K562 (cell line): ENCODE measurements around the gene ENHO. TPM values are rescaled to one million over a fixed set of nuclear protein-coding genes. Genes with fewer than 3 reads are reported as not detected.

ENCODE experiments used
- ATAC-seq: fragments of 200-7000 bp; cut with Tn5 transposase; 3 replicates; pipeline ENCODE4 v1.9.1; 2020; ENCODE audit warnings: moderate library complexity
- BruUV-seq: library from RNA; stranded (reverse); fragments of 400-500 nt; replicated peaks from 2 replicates; lab custom pipeline; 2021; lab: Mats Ljungman, UMichigan
- CTCF ChIA-PET: fragments of 300-600 bp; formaldehyde crosslinking; extraction: SDS; loops from one replicate; lab custom pipeline; 2021; ENCODE audit warnings: low intra/inter-chr PET ratio; lab: Yijun Ruan, JAX
- POLR2A ChIA-PET: fragments of 300-600, 350-650 bp; sonication (Branson Sonifier 250); formaldehyde crosslinking; extraction: SDS; loops from one replicate; lab custom pipeline; 2021; ENCODE audit warnings: antibody characterized with exemption, inconsistent platforms; lab: Yijun Ruan, JAX
- DNase-seq, 4 experiments: peaks; one replicate each; pipeline versions ENCODE4 v3.0.0 to v3.0.0-alpha.2; 2011 to 2018; ENCODE audit warnings: low spot score in 3 of 4, mixed read lengths in 3 of 4; ENCODE audit errors: extremely low read depth in 1 of 4
- FAIRE-seq: peaks from 2 replicates; lab custom pipeline; 2011; peaks lifted over from hg19 to GRCh38; lab: Jason Lieb, UNC
- H2AFZ ChIP-seq: 2 replicates; pipeline ENCODE4 v1.6.0; 2011; ENCODE audit warnings: low read depth, low read length, control low read depth, inconsistent platforms
- H3K27ac ChIP-seq: fragments of 200-600 bp; 3 replicates; pipeline ENCODE4 v1.8.0; 2011; ENCODE audit warnings: low read depth, mild to moderate bottlenecking, control low read depth, inconsistent platforms, low read length, moderate library complexity, mixed read lengths; ENCODE audit errors: extremely low read depth
- H3K27me3 ChIP-seq, 2 experiments: fragments of 300-600 bp in 1 of 2; 2 replicates in 1 of 2; 3 replicates in 1 of 2; pipeline versions ENCODE4 v1.6.0 to v1.8.0; 2011; ENCODE audit warnings: inconsistent platforms in 2 of 2, low read length in 2 of 2, mild to moderate bottlenecking in 1 of 2, mixed read lengths in 1 of 2, moderate library complexity in 1 of 2; ENCODE audit not compliant: control insufficient read depth in 2 of 2, insufficient read depth in 2 of 2
- H3K36me3 ChIP-seq: fragments of 300-600 bp; 3 replicates; pipeline ENCODE4 v1.8.0; 2011; ENCODE audit warnings: mild to moderate bottlenecking, low read length, inconsistent platforms; ENCODE audit not compliant: control insufficient read depth, insufficient read depth
- H3K4me1 ChIP-seq, 2 experiments: fragments of 200-600 bp in 1 of 2; replicated peaks in 1 of 2; 2 replicates in 1 of 2; 3 replicates in 1 of 2; pipeline versions ENCODE4 v1.5.1 to v1.8.0; 2011; ENCODE audit warnings: inconsistent platforms in 2 of 2, low read length in 2 of 2, mild to moderate bottlenecking in 1 of 2, mixed read lengths in 1 of 2, moderate library complexity in 1 of 2; ENCODE audit not compliant: control insufficient read depth in 2 of 2, insufficient read depth in 2 of 2
- H3K4me2 ChIP-seq: 2 replicates; pipeline ENCODE4 v1.6.1; 2011; ENCODE audit warnings: low read length, control low read depth, inconsistent platforms, mixed read lengths; ENCODE audit not compliant: insufficient read depth
- H3K4me3 ChIP-seq: fragments of 200-600 bp; sonication (generic), shearing (Covaris generic); 2 replicates; pipeline ENCODE4 v1.5.1; 2016; ENCODE audit warnings: control low read depth, inconsistent platforms
- H3K79me2 ChIP-seq: fragments of 200-600 bp; 3 replicates; pipeline ENCODE4 v1.8.0; 2011; ENCODE audit warnings: low read length, inconsistent platforms; ENCODE audit not compliant: control insufficient read depth, insufficient read depth
- H3K9ac ChIP-seq, 2 experiments: 2 replicates each; pipeline versions ENCODE4 v1.6.0 to v1.6.1; 2011; ENCODE audit warnings: low read depth in 2 of 2, low read length in 2 of 2, control low read depth in 1 of 2, inconsistent platforms in 1 of 2, mild to moderate bottlenecking in 1 of 2, mixed read lengths in 1 of 2; ENCODE audit not compliant: insufficient read depth in 1 of 2
- H3K9me1 ChIP-seq: one replicate; pipeline ENCODE4 v1.6.0; 2011; ENCODE audit warnings: inconsistent platforms, mild to moderate bottlenecking, low read length, moderate library complexity; ENCODE audit not compliant: control insufficient read depth, insufficient read depth
- H3K9me3 ChIP-seq: replicated peaks from 2 replicates; pipeline ENCODE4 v1.5.1; 2011; ENCODE audit warnings: low read depth, low read length, inconsistent platforms; ENCODE audit not compliant: control insufficient read depth, insufficient read depth
- H4K20me1 ChIP-seq: replicated peaks from 2 replicates; pipeline ENCODE4 v1.6.1; 2011; ENCODE audit warnings: low read length, inconsistent platforms, mixed read lengths; ENCODE audit not compliant: control insufficient read depth, insufficient read depth
- EP400 ChIP-seq: fragments of 450-650 bp; IDR thresholded peaks from 2 replicates; pipeline ENCODE4 v1.6.1; 2017; ENCODE audit warnings: antibody characterized with exemption, mild to moderate bottlenecking, moderate library complexity
- GTF2F1 ChIP-seq: IDR thresholded peaks from 2 replicates; pipeline ENCODE4 v1.6.1; 2011; ENCODE audit warnings: low read depth, low read length, improper control_type of control experiment
- HMGXB4 ChIP-seq: sonication (generic); formaldehyde crosslinking; IDR thresholded peaks from 2 replicates; pipeline ENCODE4 v1.8.1; 2023; ENCODE audit warnings: mild to moderate bottlenecking, missing genetic modification reagents
- HNRNPLL ChIP-seq: fragments of 200-400 bp; formaldehyde crosslinking; IDR thresholded peaks from 2 replicates; pipeline ENCODE4 v1.6.1; 2017; ENCODE audit warnings: low read length, low read depth, mild to moderate bottlenecking; ENCODE audit not compliant: poor library complexity, severe bottlenecking
- MLLT1 ChIP-seq, 2 experiments: fragments of 450-650 bp; IDR thresholded peaks; 2 replicates each; pipeline ENCODE4 v1.6.1; 2016
- PTTG1 ChIP-seq: fragments of 450-650 bp; IDR thresholded peaks from 2 replicates; pipeline ENCODE4 v1.6.1; 2016; ENCODE audit warnings: low read depth, mild to moderate bottlenecking, missing genetic modification characterization, missing compliant biosample characterization
- RBM25 ChIP-seq: fragments of 200-400 bp; formaldehyde crosslinking; IDR thresholded peaks from 2 replicates; pipeline ENCODE4 v1.6.1; 2018; ENCODE audit warnings: low read length, low read depth, moderate library complexity; ENCODE audit not compliant: severe bottlenecking
- RREB1 ChIP-seq: fragments of 250-450 bp; sonication (Bioruptor Pico); IDR thresholded peaks from 2 replicates; pipeline ENCODE4 v1.4.0; 2020
- SIRT6 ChIP-seq: IDR thresholded peaks from one replicate; pipeline ENCODE4 v1.6.1; 2012; ENCODE audit warnings: low read depth, mild to moderate bottlenecking, control low read depth, inconsistent platforms, low read length, moderate library complexity
- SLC30A9 ChIP-seq: fragments of 250-450 bp; sonication (Bioruptor Pico); IDR thresholded peaks from 2 replicates; pipeline ENCODE4 v1.8.0; 2022; ENCODE audit warnings: mild to moderate bottlenecking, moderate library complexity
- TAL1 ChIP-seq: fragments of 450-650 bp; IDR thresholded peaks from 2 replicates; pipeline ENCODE4 v1.6.1; 2016; ENCODE audit warnings: mild to moderate bottlenecking
- ZNF133 ChIP-seq: fragments of 250-450 bp; sonication (Bioruptor Pico); IDR thresholded peaks from 2 replicates; pipeline ENCODE4 v1.4.0; 2020; ENCODE audit warnings: mild to moderate bottlenecking
- ZNF354B ChIP-seq: fragments of 250-450 bp; sonication (Bioruptor Pico); IDR thresholded peaks from 2 replicates; pipeline ENCODE4 v1.4.0; 2020
- ZNF444 ChIP-seq: fragments of 250-450 bp; sonication (Bioruptor Pico); IDR thresholded peaks from 2 replicates; pipeline ENCODE4 v1.4.0; 2020; ENCODE audit warnings: mild to moderate bottlenecking, moderate library complexity
- WGBS: fragments of 100-300 bp; shearing (Covaris generic); methylation state at CpG from one replicate; pipeline ENCODE4 v1.1.6; 2016; ENCODE audit warnings: low coverage, mixed read lengths; ENCODE audit not compliant: insufficient coverage; ENCODE audit errors: missing lambda C conversion rate; 5-methylcytosine and 5-hydroxymethylcytosine counted together
- in situ Hi-C: fragments of 300-500 bp; cut with MboI; formaldehyde crosslinking; loops from 4 replicates; pipeline ENCODE4 v1.15.0; 2018; ENCODE audit warnings: inconsistent platforms, mixed read lengths
- intact Hi-C: fragments of 100-400 bp; cut with micrococcal nuclease; formaldehyde crosslinking; loops from 2 replicates; pipeline ENCODE4 v1.14.2; 2022
- polyA plus RNA-seq, 8 experiments: library from polyadenylated mRNA; depleted of rRNA in 4 of 8; stranded (reverse) in 5 of 8; unstranded in 3 of 8; fragments of >200 nt; fragmentation: Nextera tagmentation in 2 of 8; fragmentation: Illumina TruSeq in 1 of 8; extraction: Ambion mirVana in 2 of 8; extraction: Trizol in 1 of 8; gene quantifications; 2 replicates each; pipeline versions ENCODE4 v1.2.1 to v1.2.3, GENCODE V29; 2011 to 2014; ENCODE audit warnings: inconsistent platforms in 1 of 8, missing spikeins in 1 of 8
- total RNA-seq, 7 experiments: library from RNA; depleted of rRNA in 6 of 7; stranded (reverse); fragments of >200 nt in 6 of 7; fragmentation: Illumina TruSeq in 2 of 7; extraction: Trizol in 2 of 7; gene quantifications; 2 replicates each; pipeline versions ENCODE4 v1.2.1 to v1.2.3, GENCODE V29; 2011 to 2021; ENCODE audit warnings: low replicate concordance in 1 of 7

ENHO gene
- total and polyA plus RNA-seq, 9 of the 15 experiments (the other 6 are each of a cell fraction or from before 2014, with no cell fraction given): 0.24 TPM; not detected in 8

- WGBS: 0% methylated on average over 6 of the region's 12 CpGs
- TF ChIP-seq SLC30A9 (CRISPR knock-in tag) (no peak), TAL1 (no peak), ZNF133 (CRISPR knock-in tag) (no peak), GTF2F1 (no peak), MLLT1 (IDR thresholded peaks at IDR 0.05) (no peak), SIRT6 (no peak), PTTG1 (tag) (no peak), RREB1 (CRISPR knock-in tag) (no peak), ZNF444 (CRISPR knock-in tag) (no peak), ZNF354B (CRISPR knock-in tag) (no peak), HMGXB4 (no peak), EP400 (no peak), RBM25 (no peak), HNRNPLL (no peak)
Measured at GRCh38 chr9:34550016-34550680, 27.4 kb upstream of the ENHO start.

More at GRCh38 chr9:34550016-34550680, 27.4 kb upstream of the ENHO start:
- Histone ChIP-seq H3K4me3 (no peak overlapping the region), H4K20me1 (peaks cover 9% of the 10 kb centered on the region; the same call in 1 of the 2 replicates), H2AFZ (no peak overlapping the region), H3K9ac (no peak overlapping the region), H3K4me1 (peaks cover 0 to 4% of the 10 kb centered on the region in 2 experiments; a peak in 1 of 5 replicates), H3K9me1 (no peaks in the 10 kb centered on the region), H3K36me3 (no peaks in the 10 kb centered on the region), H3K27ac (no peak overlapping the region), H3K27me3 (peaks cover 0 to 43% of the 10 kb centered on the region in 2 experiments; a peak in 3 of 5 replicates), H3K9me3 (no peaks in the 10 kb centered on the region), H3K4me2 (no peak overlapping the region), H3K79me2 (no peaks in the 10 kb centered on the region)
- intact Hi-C loops: no loop called here
- no TSS peak for BruUV-seq
- ChIA-PET CTCF (interaction anchor here (1.2 kb wide), 1 partner anchor 53 kb away, joined by 3 read pairs; no protein-coding TSS in a partner anchor), POLR2A (no interaction called here)
- DNase-seq: peak in 2 of 4 experiments; percentile 26 to 33
- ATAC-seq: no peak
- in situ Hi-C loops: no loop called here
- FAIRE-seq: no peak
